HepG2 (cell line): Measurements from ENCODE around the gene DQX1. TPM values are rescaled to one million over a fixed set of nuclear protein-coding genes. Genes with fewer than 3 reads are reported as not detected.

ENCODE experiments used
- ESRRA ChIP-seq: sonication (generic); formaldehyde crosslinking; IDR thresholded peaks from 2 replicates; pipeline ENCODE4 v1.5.1; 2020; ENCODE audit warnings: mild to moderate bottlenecking, low read depth, missing genetic modification reagents
- FIP1L1 ChIP-seq: fragments of 200-400 bp; formaldehyde crosslinking; IDR thresholded peaks from 2 replicates; pipeline ENCODE4 v1.6.1; 2018; ENCODE audit warnings: low read depth, mild to moderate bottlenecking, low read length, moderate library complexity, borderline replicate concordance; ENCODE audit not compliant: insufficient read depth
- PTBP1 ChIP-seq: fragments of 200-400 bp; formaldehyde crosslinking; IDR thresholded peaks from 2 replicates; pipeline ENCODE4 v1.6.1; 2018; ENCODE audit warnings: low read length, low read depth; ENCODE audit not compliant: poor library complexity, severe bottlenecking
- RAD51 ChIP-seq: fragments of 450-650 bp; IDR thresholded peaks from 2 replicates; pipeline ENCODE4 v1.6.1; 2016; ENCODE audit warnings: borderline replicate concordance
- RARA ChIP-seq: IDR thresholded peaks from 2 replicates; pipeline ENCODE4 v1.6.1; 2016; ENCODE audit warnings: missing genetic modification reagents, missing compliant biosample characterization
- TCF7 ChIP-seq: sonication (generic); IDR thresholded peaks from 2 replicates; pipeline ENCODE4 v1.6.1; 2016; ENCODE audit warnings: antibody characterized with exemption, low read depth
- THAP9 ChIP-seq: sonication (generic); formaldehyde crosslinking; IDR thresholded peaks from 2 replicates; pipeline ENCODE4; 2020; ENCODE audit warnings: missing genetic modification reagents, mild to moderate bottlenecking, borderline replicate concordance
- ZFP1 ChIP-seq: IDR thresholded peaks from 2 replicates; pipeline ENCODE4 v1.6.1; 2016
- ZNF326 ChIP-seq: sonication (generic); formaldehyde crosslinking; IDR thresholded peaks from 2 replicates; pipeline ENCODE4 v1.4.0; 2020; ENCODE audit warnings: missing genetic modification reagents, borderline replicate concordance
- ZNF451 ChIP-seq: sonication (generic); formaldehyde crosslinking; IDR thresholded peaks from 2 replicates; pipeline ENCODE4 v1.5.0; 2020; ENCODE audit warnings: mild to moderate bottlenecking, missing genetic modification reagents
- ZNF891 ChIP-seq: sonication (generic); formaldehyde crosslinking; IDR thresholded peaks from 2 replicates; pipeline ENCODE4 v1.5.0; 2020; ENCODE audit warnings: mild to moderate bottlenecking, missing genetic modification reagents
- polyA plus RNA-seq, 8 experiments: library from polyadenylated mRNA; depleted of rRNA in 3 of 8; stranded (reverse) in 7 of 8; unstranded in 1 of 8; fragments of >200 nt; fragmentation: Illumina TruSeq in 4 of 8; extraction: Trizol in 4 of 8; gene quantifications; 2 replicates each; pipeline versions ENCODE4 v1.2.1 to v1.2.3, GENCODE V29; 2011 to 2016; ENCODE audit warnings: low read depth in 4 of 8, missing spikeins in 1 of 8, mixed read lengths in 1 of 8; ENCODE audit not compliant: insufficient read depth in 1 of 8
- total RNA-seq, 5 experiments: library from RNA; depleted of rRNA; stranded (reverse); fragments of >200 nt; fragmentation: Illumina TruSeq; extraction: Trizol; gene quantifications; 2 replicates each; pipeline ENCODE4 v1.2.3, GENCODE V29; 2016; ENCODE audit warnings: low read depth in 1 of 5
- TF ChIP-seq, protein P1 (sequence below): sonication (generic); formaldehyde crosslinking; IDR thresholded peaks from 2 replicates; pipeline ENCODE4 v1.8.1; 2023; ENCODE audit warnings: mild to moderate bottlenecking, inconsistent platforms, moderate library complexity, missing genetic modification reagents, borderline replicate concordance
- TF ChIP-seq, protein P2 (sequence below): sonication (generic); formaldehyde crosslinking; conservative IDR thresholded peaks from 2 replicates; pipeline ENCODE4 v1.5.0; 2020; ENCODE audit warnings: missing genetic modification reagents
- TF ChIP-seq, protein P3 (sequence below): sonication (generic); formaldehyde crosslinking; IDR thresholded peaks from 2 replicates; pipeline ENCODE4 v1.8.0; 2022; ENCODE audit warnings: mild to moderate bottlenecking, missing genetic modification reagents, borderline replicate concordance
- TF ChIP-seq, protein P4 (sequence below): sonication (generic); formaldehyde crosslinking; IDR thresholded peaks from 2 replicates; pipeline ENCODE4 v1.9.0; 2021; ENCODE audit warnings: missing genetic modification reagents, borderline replicate concordance
- TF ChIP-seq, protein P5 (sequence below): sonication (generic); formaldehyde crosslinking; IDR thresholded peaks from 2 replicates; pipeline ENCODE4 v1.5.0; 2020; ENCODE audit warnings: missing genetic modification reagents, mild to moderate bottlenecking, borderline replicate concordance

The DQX1 gene
- total and polyA plus RNA-seq, 2 of the 13 experiments (the other 11 are each of a cell fraction or from before 2014, with no cell fraction given) = 27.6 to 89.8 TPM

DNA sequence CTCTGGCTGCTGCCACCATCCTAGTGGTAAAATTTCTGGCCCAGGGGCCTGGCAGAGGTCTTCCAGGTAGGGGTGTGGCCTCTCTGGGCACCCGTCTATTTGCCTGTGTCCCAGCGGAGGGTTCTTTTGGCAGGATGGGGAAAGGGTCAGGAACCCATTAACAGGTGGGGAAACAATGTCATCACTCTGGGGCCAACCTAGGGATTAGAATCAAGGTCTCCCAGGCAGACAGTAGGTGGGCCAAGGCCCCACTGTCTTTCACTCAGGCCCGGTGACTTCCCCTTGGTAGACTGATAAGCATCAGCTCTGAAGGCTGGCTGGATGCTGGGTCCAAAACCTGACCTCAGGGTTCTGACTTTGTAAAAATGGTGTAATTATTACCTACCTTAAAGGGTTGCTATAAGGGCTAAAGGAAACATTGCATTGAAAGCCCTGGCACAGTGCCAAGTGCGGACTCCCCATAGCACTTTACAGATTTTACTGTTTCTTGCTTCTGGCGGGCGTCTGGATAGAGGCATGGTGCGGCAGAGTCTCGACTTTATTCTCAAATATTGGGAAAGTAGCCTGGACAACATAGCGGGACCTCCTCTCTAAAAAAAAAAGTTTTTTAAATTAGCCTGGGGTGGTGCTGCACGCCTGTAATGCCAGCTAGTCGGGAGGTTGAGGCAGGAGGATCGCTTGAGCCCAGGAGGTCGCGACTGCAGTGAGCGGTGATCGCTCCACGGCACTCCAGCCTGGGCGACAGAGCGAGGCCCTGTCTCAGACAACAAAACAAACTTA is 28.8 kb downstream of the DQX1 start (continued):
- TF ChIP-seq ZNF891 (CRISPR knock-in tag) = no peak
- TF ChIP-seq ZFP1 = no peak
- TF ChIP-seq, protein P1, sequence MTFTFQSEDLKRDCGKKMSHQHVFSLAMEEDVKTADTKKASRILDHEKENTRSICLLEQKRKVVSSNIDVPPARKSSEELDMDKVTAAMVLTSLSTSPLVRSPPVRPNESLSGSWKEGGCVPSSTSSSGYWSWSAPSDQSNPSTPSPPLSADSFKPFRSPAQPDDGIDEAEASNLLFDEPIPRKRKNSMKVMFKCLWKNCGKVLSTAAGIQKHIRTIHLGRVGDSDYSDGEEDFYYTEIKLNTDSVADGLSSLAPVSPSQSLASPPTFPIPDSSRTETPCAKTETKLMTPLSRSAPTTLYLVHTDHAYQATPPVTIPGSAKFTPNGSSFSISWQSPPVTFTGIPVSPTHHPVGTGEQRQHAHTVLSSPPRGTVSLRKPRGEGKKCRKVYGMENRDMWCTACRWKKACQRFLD (CRISPR knock-in tag) = no peak
- TF ChIP-seq TCF7 = peak; percentile 58; the same call in 1 of the 2 replicates
- no peak for TF ChIP-seq PTBP1
- TF ChIP-seq ZNF451 = no peak
- TF ChIP-seq, protein P2, sequence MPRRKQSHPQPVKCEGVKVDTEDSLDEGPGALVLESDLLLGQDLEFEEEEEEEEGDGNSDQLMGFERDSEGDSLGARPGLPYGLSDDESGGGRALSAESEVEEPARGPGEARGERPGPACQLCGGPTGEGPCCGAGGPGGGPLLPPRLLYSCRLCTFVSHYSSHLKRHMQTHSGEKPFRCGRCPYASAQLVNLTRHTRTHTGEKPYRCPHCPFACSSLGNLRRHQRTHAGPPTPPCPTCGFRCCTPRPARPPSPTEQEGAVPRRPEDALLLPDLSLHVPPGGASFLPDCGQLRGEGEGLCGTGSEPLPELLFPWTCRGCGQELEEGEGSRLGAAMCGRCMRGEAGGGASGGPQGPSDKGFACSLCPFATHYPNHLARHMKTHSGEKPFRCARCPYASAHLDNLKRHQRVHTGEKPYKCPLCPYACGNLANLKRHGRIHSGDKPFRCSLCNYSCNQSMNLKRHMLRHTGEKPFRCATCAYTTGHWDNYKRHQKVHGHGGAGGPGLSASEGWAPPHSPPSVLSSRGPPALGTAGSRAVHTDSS (CRISPR knock-in tag) = no peak
- TF ChIP-seq, protein P3, sequence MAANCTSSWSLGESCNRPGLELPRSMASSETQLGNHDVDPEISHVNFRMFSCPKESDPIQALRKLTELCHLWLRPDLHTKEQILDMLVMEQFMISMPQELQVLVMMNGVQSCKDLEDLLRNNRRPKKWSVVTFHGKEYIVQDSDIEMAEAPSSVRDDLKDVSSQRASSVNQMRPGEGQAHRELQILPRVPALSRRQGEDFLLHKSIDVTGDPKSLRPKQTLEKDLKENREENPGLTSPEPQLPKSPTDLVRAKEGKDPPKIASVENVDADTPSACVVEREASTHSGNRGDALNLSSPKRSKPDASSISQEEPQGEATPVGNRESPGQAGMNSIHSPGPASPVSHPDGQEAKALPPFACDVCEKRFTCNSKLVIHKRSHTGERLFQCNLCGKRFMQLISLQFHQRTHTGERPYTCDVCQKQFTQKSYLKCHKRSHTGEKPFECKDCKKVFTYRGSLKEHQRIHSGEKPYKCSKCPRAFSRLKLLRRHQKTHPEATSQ (CRISPR knock-in tag) = no peak
- TF ChIP-seq, protein P4, sequence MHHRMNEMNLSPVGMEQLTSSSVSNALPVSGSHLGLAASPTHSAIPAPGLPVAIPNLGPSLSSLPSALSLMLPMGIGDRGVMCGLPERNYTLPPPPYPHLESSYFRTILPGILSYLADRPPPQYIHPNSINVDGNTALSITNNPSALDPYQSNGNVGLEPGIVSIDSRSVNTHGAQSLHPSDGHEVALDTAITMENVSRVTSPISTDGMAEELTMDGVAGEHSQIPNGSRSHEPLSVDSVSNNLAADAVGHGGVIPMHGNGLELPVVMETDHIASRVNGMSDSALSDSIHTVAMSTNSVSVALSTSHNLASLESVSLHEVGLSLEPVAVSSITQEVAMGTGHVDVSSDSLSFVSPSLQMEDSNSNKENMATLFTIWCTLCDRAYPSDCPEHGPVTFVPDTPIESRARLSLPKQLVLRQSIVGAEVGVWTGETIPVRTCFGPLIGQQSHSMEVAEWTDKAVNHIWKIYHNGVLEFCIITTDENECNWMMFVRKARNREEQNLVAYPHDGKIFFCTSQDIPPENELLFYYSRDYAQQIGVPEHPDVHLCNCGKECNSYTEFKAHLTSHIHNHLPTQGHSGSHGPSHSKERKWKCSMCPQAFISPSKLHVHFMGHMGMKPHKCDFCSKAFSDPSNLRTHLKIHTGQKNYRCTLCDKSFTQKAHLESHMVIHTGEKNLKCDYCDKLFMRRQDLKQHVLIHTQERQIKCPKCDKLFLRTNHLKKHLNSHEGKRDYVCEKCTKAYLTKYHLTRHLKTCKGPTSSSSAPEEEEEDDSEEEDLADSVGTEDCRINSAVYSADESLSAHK (CRISPR knock-in tag) = no peak
- TF ChIP-seq THAP9 (CRISPR knock-in tag) = no peak
- no peak for TF ChIP-seq RAD51
- no peak for TF ChIP-seq FIP1L1
- peak; percentile 74; the same call in 1 of the 2 replicates for TF ChIP-seq RARA (CRISPR knock-in tag)
- TF ChIP-seq, protein P5, sequence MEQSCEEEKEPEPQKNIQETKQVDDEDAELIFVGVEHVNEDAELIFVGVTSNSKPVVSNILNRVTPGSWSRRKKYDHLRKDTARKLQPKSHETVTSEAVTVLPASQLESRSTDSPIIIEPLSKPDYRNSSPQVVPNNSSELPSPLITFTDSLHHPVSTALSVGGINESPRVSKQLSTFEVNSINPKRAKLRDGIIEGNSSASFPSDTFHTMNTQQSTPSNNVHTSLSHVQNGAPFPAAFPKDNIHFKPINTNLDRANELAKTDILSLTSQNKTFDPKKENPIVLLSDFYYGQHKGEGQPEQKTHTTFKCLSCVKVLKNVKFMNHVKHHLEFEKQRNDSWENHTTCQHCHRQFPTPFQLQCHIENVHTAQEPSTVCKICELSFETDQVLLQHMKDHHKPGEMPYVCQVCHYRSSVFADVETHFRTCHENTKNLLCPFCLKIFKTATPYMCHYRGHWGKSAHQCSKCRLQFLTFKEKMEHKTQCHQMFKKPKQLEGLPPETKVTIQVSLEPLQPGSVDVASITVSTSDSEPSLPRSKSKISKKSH (CRISPR knock-in tag) = no peak
- 0 out of 2 replicates have a peak, but pooled peaks have one; percentile 18 for TF ChIP-seq ESRRA
- TF ChIP-seq ZNF326 = no peak
